Mesenchymal stem cell (in vitro differentiated cells and primary cell): ENCODE measurements around the gene RAD52.

ENCODE experiments used
- DNase-seq: peaks from one replicate; pipeline ENCODE4 v3.0.0-alpha.2; 2013
- H2AFZ ChIP-seq: one replicate; pipeline ENCODE4 v1.6.1; 2013; ENCODE audit warnings: low read depth, mild to moderate bottlenecking, control low read depth, inconsistent platforms, low read length, moderate library complexity
- H2AK5ac ChIP-seq: 2 replicates; pipeline ENCODE4 v1.6.1; 2013; ENCODE audit warnings: low read length, moderate library complexity, mild to moderate bottlenecking, inconsistent platforms; ENCODE audit not compliant: severe bottlenecking
- H2BK120ac ChIP-seq: one replicate; pipeline ENCODE4 v1.6.1; 2013; ENCODE audit warnings: low read depth, mild to moderate bottlenecking, inconsistent platforms, low read length, moderate library complexity
- H2BK12ac ChIP-seq, 2 experiments: one replicate each; pipeline ENCODE4 v1.6.1; 2013; ENCODE audit warnings: inconsistent platforms in 2 of 2, low read length in 2 of 2, mild to moderate bottlenecking in 2 of 2, moderate library complexity in 2 of 2, control low read depth in 1 of 2
- H2BK15ac ChIP-seq: one replicate; pipeline ENCODE4 v1.6.1; 2013; ENCODE audit warnings: mild to moderate bottlenecking, low read depth, inconsistent platforms; ENCODE audit not compliant: poor library complexity, severe bottlenecking
- H2BK5ac ChIP-seq: 2 replicates; pipeline ENCODE4 v1.6.1; 2013; ENCODE audit warnings: low read depth, mild to moderate bottlenecking, low read length, control low read depth, inconsistent platforms; ENCODE audit not compliant: poor library complexity, severe bottlenecking
- H3K14ac ChIP-seq, 2 experiments: one replicate each; pipeline ENCODE4 v1.6.1; 2013; ENCODE audit warnings: inconsistent platforms in 2 of 2, low read length in 2 of 2, control low read depth in 1 of 2, mild to moderate bottlenecking in 1 of 2, moderate library complexity in 1 of 2
- H3K18ac ChIP-seq, 2 experiments: one replicate each; pipeline ENCODE4 v1.6.1; 2013; ENCODE audit warnings: inconsistent platforms in 2 of 2, low read length in 2 of 2, control low read depth in 1 of 2, low read depth in 1 of 2, mild to moderate bottlenecking in 1 of 2
- H3K23ac ChIP-seq, 2 experiments: one replicate each; pipeline ENCODE4 v1.6.1; 2013; ENCODE audit warnings: inconsistent platforms in 2 of 2, low read length in 2 of 2, mild to moderate bottlenecking in 2 of 2, moderate library complexity in 2 of 2, control low read depth in 1 of 2
- H3K27ac ChIP-seq: 2 replicates; pipeline ENCODE4 v1.5.1; 2013; ENCODE audit warnings: mild to moderate bottlenecking, moderate library complexity, low read length, control low read depth, inconsistent platforms; ENCODE audit not compliant: poor library complexity, severe bottlenecking
- H3K27me3 ChIP-seq, 2 experiments: 2 replicates each; pipeline versions ENCODE4 v1.6.1 to v1.7.0; 2013; ENCODE audit warnings: low read length in 2 of 2, mild to moderate bottlenecking in 2 of 2, moderate library complexity in 2 of 2, control low read depth in 1 of 2, inconsistent platforms in 1 of 2; ENCODE audit not compliant: control insufficient read depth in 1 of 2, insufficient read depth in 1 of 2
- H3K36me3 ChIP-seq, 2 experiments: 2 replicates each; pipeline versions ENCODE4 v1.6.1 to v1.7.0; 2013; ENCODE audit warnings: low read length in 2 of 2, control low read depth in 1 of 2, inconsistent platforms in 1 of 2, low read depth in 1 of 2, mild to moderate bottlenecking in 1 of 2; ENCODE audit not compliant: insufficient read depth in 2 of 2, control insufficient read depth in 1 of 2
- H3K4ac ChIP-seq, 2 experiments: one replicate each; pipeline ENCODE4 v1.6.1; 2013; ENCODE audit warnings: inconsistent platforms in 2 of 2, low read length in 2 of 2, mild to moderate bottlenecking in 2 of 2, moderate library complexity in 2 of 2, control low read depth in 1 of 2, low read depth in 1 of 2
- H3K4me1 ChIP-seq: 2 replicates; pipeline ENCODE4 v1.6.1; 2013; ENCODE audit warnings: low read depth, low read length, control low read depth; ENCODE audit not compliant: control insufficient read depth, insufficient read depth
- H3K4me2 ChIP-seq: 2 replicates; pipeline ENCODE4 v1.6.1; 2013; ENCODE audit warnings: low read length, mild to moderate bottlenecking, inconsistent platforms; ENCODE audit not compliant: poor library complexity, severe bottlenecking
- H3K4me3 ChIP-seq, 2 experiments: 2 replicates each; pipeline versions ENCODE4 v1.5.1 to v1.7.0; 2013; ENCODE audit warnings: low read length in 2 of 2, mild to moderate bottlenecking in 2 of 2, control low read depth in 1 of 2, low read depth in 1 of 2; ENCODE audit not compliant: insufficient read depth in 1 of 2
- H3K79me1 ChIP-seq: replicated peaks from 2 replicates; pipeline ENCODE4 v1.6.1; 2013; ENCODE audit warnings: mild to moderate bottlenecking, control low read depth, low read length, inconsistent platforms; ENCODE audit not compliant: poor library complexity, severe bottlenecking
- H3K9ac ChIP-seq: 2 replicates; pipeline ENCODE4 v1.7.0; 2013; ENCODE audit warnings: mild to moderate bottlenecking, low read length, moderate library complexity
- H3K9me3 ChIP-seq: 2 replicates; pipeline ENCODE4 v1.7.0; 2013; ENCODE audit warnings: mild to moderate bottlenecking, low read length; ENCODE audit not compliant: control insufficient read depth
- H4K8ac ChIP-seq: one replicate; pipeline ENCODE4 v1.6.1; 2013; ENCODE audit warnings: inconsistent platforms, mild to moderate bottlenecking, low read length, moderate library complexity
- H4K91ac ChIP-seq: one replicate; pipeline ENCODE4 v1.6.1; 2013; ENCODE audit warnings: mild to moderate bottlenecking, low read length, inconsistent platforms
- WGBS: methylation state at CpG from one replicate; pipeline ENCODE4 v1.1.7; 2013; ENCODE audit warnings: mixed read lengths; 5-methylcytosine and 5-hydroxymethylcytosine counted together

The RAD52 gene

DNA sequence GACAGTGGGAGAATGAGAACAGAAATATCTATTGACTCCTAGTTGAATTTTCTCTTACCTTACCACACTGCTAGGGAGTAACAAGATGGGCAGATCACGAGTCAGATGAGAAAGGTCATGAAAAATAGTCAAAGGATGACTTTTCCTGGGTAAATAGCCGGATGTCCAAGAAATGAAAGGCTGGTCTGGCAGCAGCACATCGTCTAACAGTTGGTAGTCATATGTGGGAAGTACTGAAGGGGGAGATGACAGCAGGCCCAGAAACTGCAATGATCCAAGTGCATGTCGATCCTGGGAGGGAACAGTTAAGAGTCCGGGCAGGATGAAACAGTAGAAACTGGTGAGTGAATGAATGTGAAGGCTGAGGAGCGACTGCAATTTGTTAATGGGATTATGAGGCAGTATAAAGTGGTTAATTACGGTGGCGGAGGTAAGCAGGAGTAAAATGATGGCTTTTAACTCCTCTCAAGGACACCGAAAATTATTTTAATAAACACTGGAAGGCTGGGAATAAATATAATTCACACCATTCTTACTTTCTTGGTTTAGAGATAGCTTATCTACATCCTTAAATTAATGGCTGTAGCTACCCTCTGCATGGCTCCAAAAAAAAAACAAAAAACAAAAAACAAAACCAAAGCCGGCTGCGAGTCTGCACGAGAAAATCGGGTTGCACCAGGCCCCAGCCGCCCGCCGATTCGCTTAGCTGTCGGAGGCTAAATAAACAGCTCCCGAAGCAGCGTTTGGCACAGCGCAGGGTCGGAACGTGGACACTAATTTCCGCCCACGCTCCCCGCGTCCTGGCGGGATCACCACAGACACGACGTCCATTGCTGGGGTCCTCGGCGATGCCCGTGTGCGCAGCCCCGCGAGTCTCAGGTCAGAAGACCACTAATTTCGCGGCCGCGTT, 40.5 kb upstream of the RAD52 start:
- peak overlapping the region; percentile 72 for H2AFZ ChIP-seq
- H2AK5ac ChIP-seq: no peak overlapping the region
- peaks cover 15% of the 10 kb centered on the region for H3K79me1 ChIP-seq
- H3K14ac ChIP-seq: peak overlapping the region in 1 of 2 experiments; percentile 96
- H2BK12ac ChIP-seq: peak overlapping the region; percentile 29 to 69
- H3K27me3 ChIP-seq: no peaks in the 10 kb centered on the region
- H3K4me3 ChIP-seq: peak overlapping the region; percentile 86 to 93
- 1% methylated on average over 37 of the region's 40 CpGs for WGBS
- H3K9ac ChIP-seq: peak overlapping the region; percentile 99
- no peaks in the 10 kb centered on the region for H3K9me3 ChIP-seq
- peak overlapping the region; percentile 99 for H4K8ac ChIP-seq
- peak overlapping the region; percentile 95 for H2BK120ac ChIP-seq
- H3K4ac ChIP-seq: peak overlapping the region; percentile 85 to 97
- H3K4me1 ChIP-seq: peaks cover 3% of the 10 kb centered on the region
- H2BK5ac ChIP-seq: peak overlapping the region; percentile 87
- peak overlapping the region; percentile 100 for H3K18ac ChIP-seq
- H4K91ac ChIP-seq: peak overlapping the region; percentile 99
- H3K4me2 ChIP-seq: peak overlapping the region; percentile 95
- H2BK15ac ChIP-seq: peak overlapping the region; percentile 92
- DNase-seq: peak; percentile 86
- H3K23ac ChIP-seq: peak overlapping the region in 1 of 2 experiments; percentile 98
- peak overlapping the region; percentile 95 for H3K27ac ChIP-seq
- peaks cover 0 to 2% of the 10 kb centered on the region in 2 experiments for H3K36me3 ChIP-seq

DNA sequence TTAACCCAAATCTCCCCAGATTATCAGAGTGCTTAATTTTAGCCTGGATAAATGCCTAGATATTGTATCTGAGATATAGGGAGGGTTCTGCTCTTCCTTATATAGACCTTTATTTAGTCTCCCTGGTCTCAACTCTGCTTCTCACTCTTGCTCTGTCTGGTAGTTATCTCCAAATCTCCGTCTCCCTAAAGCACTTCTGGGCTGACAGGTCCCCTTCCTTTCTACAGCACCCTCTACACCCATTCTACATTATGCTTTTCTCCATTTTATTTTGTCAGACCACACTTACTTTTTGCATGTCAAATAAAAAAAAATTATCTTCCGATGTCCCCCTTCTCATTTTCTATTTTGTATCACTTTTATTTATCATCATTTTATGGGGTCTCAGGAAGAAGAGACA, 39.6 kb upstream of the RAD52 start:
- H3K23ac ChIP-seq: no peak overlapping the region
- H3K27ac ChIP-seq: no peak overlapping the region
- H2BK15ac ChIP-seq: no peak overlapping the region
- H2BK120ac ChIP-seq: no peak overlapping the region
- H3K79me1 ChIP-seq: peaks cover 16% of the 10 kb centered on the region
- DNase-seq: no peak
- 87% methylated on average over 1 of the region's 2 CpGs for WGBS
- no peak overlapping the region for H4K91ac ChIP-seq
- peaks cover 0 to 2% of the 10 kb centered on the region in 2 experiments for H3K36me3 ChIP-seq
- H4K8ac ChIP-seq: no peak overlapping the region
- no peak overlapping the region for H3K4me2 ChIP-seq
- H3K14ac ChIP-seq: no peak overlapping the region
- peak overlapping the region; percentile 99 for H3K9ac ChIP-seq
- no peak overlapping the region for H2AFZ ChIP-seq
- no peak overlapping the region for H3K18ac ChIP-seq
- peak overlapping the region in 1 of 2 experiments; percentile 93 for H3K4me3 ChIP-seq
- H2BK5ac ChIP-seq: no peak overlapping the region
- no peaks in the 10 kb centered on the region for H3K9me3 ChIP-seq
- no peak overlapping the region for H3K4ac ChIP-seq
- H3K4me1 ChIP-seq: peaks cover 2% of the 10 kb centered on the region
- H2BK12ac ChIP-seq: no peak overlapping the region
- no peaks in the 10 kb centered on the region for H3K27me3 ChIP-seq
- no peak overlapping the region for H2AK5ac ChIP-seq

GRCh38 chr12:988646-989045, 39.2 kb upstream of the RAD52 start:
- Histone ChIP-seq H3K36me3 (peaks cover 0 to 2% of the 10 kb centered on the region in 2 experiments), H4K91ac (no peak overlapping the region), H3K4ac (no peak overlapping the region), H2BK15ac (no peak overlapping the region), H3K4me1 (peaks cover 2% of the 10 kb centered on the region), H3K79me1 (peaks cover 16% of the 10 kb centered on the region), H2BK5ac (no peak overlapping the region), H4K8ac (no peak overlapping the region), H2BK120ac (peak overlapping the region; percentile 24), H2BK12ac (no peak overlapping the region), H3K9ac (peak overlapping the region; percentile 99), H3K9me3 (no peaks in the 10 kb centered on the region), H3K4me2 (no peak overlapping the region), H3K23ac (no peak overlapping the region), H3K27me3 (no peaks in the 10 kb centered on the region), H3K14ac (no peak overlapping the region), H3K4me3 (peak overlapping the region in 1 of 2 experiments; percentile 93), H2AK5ac (no peak overlapping the region), H2AFZ (no peak overlapping the region), H3K18ac (no peak overlapping the region), H3K27ac (no peak overlapping the region)
- WGBS: 94% methylated on average over 4 of the region's 4 CpGs
- no peak for DNase-seq

DNA sequence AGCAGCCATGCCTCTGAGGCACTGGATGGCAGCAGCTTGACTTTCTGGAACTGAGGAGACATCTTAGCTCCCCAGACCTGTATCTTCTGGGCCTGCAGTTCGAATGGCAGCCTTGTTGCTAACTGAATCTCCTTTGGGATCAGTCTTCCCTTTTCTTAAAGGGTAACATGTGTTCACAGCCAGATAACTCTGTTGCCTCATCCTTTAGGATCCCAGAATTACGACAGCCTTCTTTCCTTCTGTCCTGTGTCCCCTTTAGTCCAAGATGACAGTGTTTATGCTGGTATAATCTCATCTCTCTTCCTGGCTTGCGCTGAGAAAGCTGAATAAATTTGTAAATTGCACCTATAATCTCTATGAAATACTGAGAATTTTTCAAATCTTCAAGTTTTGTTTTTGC, 32.5 kb upstream of the RAD52 start:
- H3K27me3 ChIP-seq: no peaks in the 10 kb centered on the region
- H2BK15ac ChIP-seq: no peak overlapping the region
- peak overlapping the region; percentile 41 for H3K9ac ChIP-seq
- H2BK12ac ChIP-seq: no peak overlapping the region
- H2BK5ac ChIP-seq: peak overlapping the region; percentile 19
- H3K18ac ChIP-seq: no peak overlapping the region
- no peak overlapping the region for H3K4me3 ChIP-seq
- H3K23ac ChIP-seq: no peak overlapping the region
- no peak overlapping the region for H3K14ac ChIP-seq
- no peaks in the 10 kb centered on the region for H3K9me3 ChIP-seq
- H3K4me1 ChIP-seq: peaks cover 7% of the 10 kb centered on the region
- H2BK120ac ChIP-seq: no peak overlapping the region
- H3K79me1 ChIP-seq: peaks cover 7% of the 10 kb centered on the region
- 93% methylated on average over 2 of the region's 3 CpGs for WGBS
- no peak overlapping the region for H2AFZ ChIP-seq
- H3K4ac ChIP-seq: peak overlapping the region in 1 of 2 experiments; percentile 64
- no peak overlapping the region for H3K4me2 ChIP-seq
- peak overlapping the region; percentile 75 for H4K8ac ChIP-seq
- H2AK5ac ChIP-seq: no peak overlapping the region
- peak; percentile 44 for DNase-seq
- H3K27ac ChIP-seq: no peak overlapping the region
- peaks cover 0 to 2% of the 10 kb centered on the region in 2 experiments for H3K36me3 ChIP-seq
- H4K91ac ChIP-seq: peak overlapping the region; percentile 83
